ENCODE measurements around the gene TCP11L1. TPM values are rescaled to one million over a fixed set of nuclear protein-coding genes. Genes with fewer than 3 reads are reported as not detected.

TCP11L1 gene
- total RNA-seq, 1 experiment from 2014 or later: 44.5 TPM

- POLR2A ChIA-PET (ENCODE audit: low non-redundant PET): no interaction called here
- no TSS peak for BruUV-seq (replicated peaks)
- no peak for TF ChIP-seq CTCF (conservative IDR thresholded peaks at IDR 0.05; ENCODE audit: low read depth, low read length)
- TF ChIP-seq EZH2 (IDR thresholded peaks at IDR 0.05; ENCODE audit: borderline replicate concordance, low read depth, low read length, poor library complexity, severe bottlenecking): no peak
- intact Hi-C loops (cut with micrococcal nuclease; ENCODE audit: unreplicated experiment): no loop called here
- Histone ChIP-seq H3K4me1 (ENCODE audit: insufficient read depth, low read length, poor library complexity, severe bottlenecking) (peaks cover 34% of the 10 kb centered on the region), H3K4me3 (ENCODE audit: low read depth, low read length, poor library complexity, severe bottlenecking) (no peak overlapping the region), H3K36me3 (ENCODE audit: insufficient read depth, low read length, poor library complexity, severe bottlenecking) (peaks cover 6% of the 10 kb centered on the region), H3K9me3 (ENCODE audit: low read depth, low read length, poor library complexity, severe bottlenecking) (no peaks in the 10 kb centered on the region), H3K27me3 (replicated peaks; ENCODE audit: insufficient read depth, low read depth, low read length, poor library complexity) (no peaks in the 10 kb centered on the region), H3K27ac (ENCODE audit: low read depth, low read length, poor library complexity, severe bottlenecking) (no peak overlapping the region)
- CTCF ChIA-PET: no interaction called here
- DNase-seq (ENCODE audit: low spot score): no peak
Measured at GRCh38 chr11:33052231-33052630, 12.9 kb downstream of the TCP11L1 start.

- peak; percentile 96 for DNase-seq (ENCODE audit: low spot score)
- intact Hi-C loops (cut with micrococcal nuclease; ENCODE audit: unreplicated experiment): loop anchor here (2.0 kb wide), 1 partner anchor 15 kb away; no protein-coding TSS in a partner anchor
- BruUV-seq (replicated peaks): no TSS peak
- POLR2A ChIA-PET (ENCODE audit: low non-redundant PET): no interaction called here
- CTCF ChIA-PET: interaction anchor here (0.6 to 2.4 kb wide), 3 partner anchors 10 to 26 kb away, joined by 3 to 16 read pairs (median 6); no protein-coding TSS in a partner anchor
- no peak overlapping the region for H3K27ac ChIP-seq (ENCODE audit: low read depth, low read length, poor library complexity, severe bottlenecking)
- TF ChIP-seq CTCF (conservative IDR thresholded peaks at IDR 0.05; ENCODE audit: low read depth, low read length) (no peak), EZH2 (IDR thresholded peaks at IDR 0.05; ENCODE audit: borderline replicate concordance, low read depth, low read length, poor library complexity, severe bottlenecking) (no peak)
- H3K4me1 ChIP-seq (ENCODE audit: insufficient read depth, low read length, poor library complexity, severe bottlenecking): peaks cover 65% of the 10 kb centered on the region
- H3K9me3 ChIP-seq (ENCODE audit: low read depth, low read length, poor library complexity, severe bottlenecking): no peaks in the 10 kb centered on the region
- no peaks in the 10 kb centered on the region for H3K27me3 ChIP-seq (replicated peaks; ENCODE audit: insufficient read depth, low read depth, low read length, poor library complexity)
- no peaks in the 10 kb centered on the region for H3K36me3 ChIP-seq (ENCODE audit: insufficient read depth, low read length, poor library complexity, severe bottlenecking)
- H3K4me3 ChIP-seq (ENCODE audit: low read depth, low read length, poor library complexity, severe bottlenecking): no peak overlapping the region
Measured at GRCh38 chr11:33055375-33055774, 16.0 kb downstream of the TCP11L1 start.

- intact Hi-C loops (cut with micrococcal nuclease; ENCODE audit: unreplicated experiment): no loop called here
- CTCF ChIA-PET: no interaction called here
- Histone ChIP-seq H3K27me3 (replicated peaks; ENCODE audit: insufficient read depth, low read depth, low read length, poor library complexity) (no peaks in the 10 kb centered on the region), H3K9me3 (ENCODE audit: low read depth, low read length, poor library complexity, severe bottlenecking) (no peaks in the 10 kb centered on the region), H3K4me1 (ENCODE audit: insufficient read depth, low read length, poor library complexity, severe bottlenecking) (peaks cover 74% of the 10 kb centered on the region), H3K4me3 (ENCODE audit: low read depth, low read length, poor library complexity, severe bottlenecking) (no peak overlapping the region), H3K36me3 (ENCODE audit: insufficient read depth, low read length, poor library complexity, severe bottlenecking) (no peaks in the 10 kb centered on the region), H3K27ac (ENCODE audit: low read depth, low read length, poor library complexity, severe bottlenecking) (no peak overlapping the region)
- POLR2A ChIA-PET (ENCODE audit: low non-redundant PET): interaction anchor here (0.6 kb wide), 1 partner anchor 30 kb away, joined by 3 read pairs; no protein-coding TSS in a partner anchor
- no peak for DNase-seq (ENCODE audit: low spot score)
- no TSS peak for BruUV-seq (replicated peaks)
- no peak for TF ChIP-seq CTCF (conservative IDR thresholded peaks at IDR 0.05; ENCODE audit: low read depth, low read length)
- no peak for TF ChIP-seq EZH2 (IDR thresholded peaks at IDR 0.05; ENCODE audit: borderline replicate concordance, low read depth, low read length, poor library complexity, severe bottlenecking)
Measured at GRCh38 chr11:33057284-33057683, 17.9 kb downstream of the TCP11L1 start.
